ENCODE data around the gene TM2D3. TPM values are rescaled to one million over a fixed set of nuclear protein-coding genes. Genes with fewer than 3 reads are reported as not detected.

The TM2D3 gene
- total RNA-seq, 1 experiment from 2014 or later: 18.4 TPM

GRCh38 chr15:101651554-101652097, 555 bp downstream of the TM2D3 start:
- Histone ChIP-seq H2AFZ (ENCODE audit: low read length) (peak overlapping the region; percentile 97), H3K27me3 (ENCODE audit: low read length) (no peaks in the 10 kb centered on the region), H3K4me2 (ENCODE audit: low read length) (peak overlapping the region; percentile 98), H3K79me2 (ENCODE audit: low read length) (peaks cover 40% of the 10 kb centered on the region), H3K36me3 (ENCODE audit: low read depth, low read length) (peaks cover 6% of the 10 kb centered on the region; the same call in 1 of the 2 replicates), H3K9ac (ENCODE audit: low read length) (peak overlapping the region; percentile 87), H3K9me3 (ENCODE audit: low read length) (no peaks in the 10 kb centered on the region), H3K4me3 (ENCODE audit: low read length) (peak overlapping the region; percentile 97), H4K20me1 (ENCODE audit: low read length) (peaks cover 10% of the 10 kb centered on the region), H3F3A (ENCODE audit: low read length, unreplicated experiment) (no peaks in the 10 kb centered on the region), H3K9me2 (replicated peaks; ENCODE audit: low read length) (no peaks in the 10 kb centered on the region), H3K27ac (ENCODE audit: low read length) (peak overlapping the region; percentile 77), H3K4me1 (ENCODE audit: insufficient read depth, low read length) (peaks cover 24% of the 10 kb centered on the region)
- DNase-seq (peak; percentile 31), ATAC-seq (peak; percentile 55)
- intact Hi-C loops (cut with micrococcal nuclease): no loop called here
- ChIA-PET CTCF (interaction anchor here (0.6 kb wide), 1 partner anchor 146 kb away, joined by 3 read pairs; no protein-coding TSS in a partner anchor), POLR2A (ENCODE audit: unreplicated experiment) (no interaction called here)
- BruUV-seq (replicated peaks): no TSS peak
- TF ChIP-seq EZH2phosphoT487 (IDR thresholded peaks at IDR 0.05; ENCODE audit: borderline replicate concordance, low read length) (no peak), EZH2 (IDR thresholded peaks at IDR 0.05; ENCODE audit: low read length, unreplicated experiment) (no peak), CTCF (conservative IDR thresholded peaks at IDR 0.05; ENCODE audit: low read depth, low read length) (no peak)

DNA sequence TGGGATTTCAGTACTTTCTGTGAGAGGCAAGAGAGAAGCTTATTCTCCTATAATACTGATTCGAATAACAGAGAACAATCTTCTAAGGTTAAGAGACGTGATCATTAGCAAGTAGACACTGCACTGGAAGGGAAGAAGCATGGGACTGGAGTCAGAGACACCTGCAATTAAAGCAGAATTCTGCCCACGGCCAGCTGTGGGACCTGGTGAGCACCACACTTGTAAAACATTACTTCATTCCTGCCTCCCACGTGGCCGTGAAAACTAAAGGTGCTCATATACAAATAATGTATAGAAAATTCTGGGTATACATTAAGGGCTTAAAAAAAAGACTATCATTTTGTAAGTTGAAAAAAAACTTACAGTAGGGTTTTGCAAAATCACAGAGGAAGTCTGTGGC, 2.0 kb downstream of the TM2D3 start:
- ChIA-PET POLR2A (ENCODE audit: unreplicated experiment) (no interaction called here), CTCF (no interaction called here)
- intact Hi-C loops (cut with micrococcal nuclease): no loop called here
- DNase-seq (no peak), ATAC-seq (no peak)
- no peak overlapping the region for H2AFZ ChIP-seq (ENCODE audit: low read length)
- no peaks in the 10 kb centered on the region for H3K27me3 ChIP-seq (ENCODE audit: low read length)
- H3K4me3 ChIP-seq (ENCODE audit: low read length): peak overlapping the region; percentile 97
- no peak overlapping the region for H3K9ac ChIP-seq (ENCODE audit: low read length)
- no peaks in the 10 kb centered on the region for H3F3A ChIP-seq (ENCODE audit: low read length, unreplicated experiment)
- peaks cover 10% of the 10 kb centered on the region for H4K20me1 ChIP-seq (ENCODE audit: low read length)
- H3K9me3 ChIP-seq (ENCODE audit: low read length): no peaks in the 10 kb centered on the region
- H3K79me2 ChIP-seq (ENCODE audit: low read length): peaks cover 40% of the 10 kb centered on the region
- BruUV-seq (replicated peaks): no TSS peak
- peaks cover 24% of the 10 kb centered on the region for H3K4me1 ChIP-seq (ENCODE audit: insufficient read depth, low read length)
- no peak for TF ChIP-seq CTCF (conservative IDR thresholded peaks at IDR 0.05; ENCODE audit: low read depth, low read length)
- no peaks in the 10 kb centered on the region for H3K9me2 ChIP-seq (replicated peaks; ENCODE audit: low read length)
- peaks cover 16% of the 10 kb centered on the region; the same call in 1 of the 2 replicates for H3K36me3 ChIP-seq (ENCODE audit: low read depth, low read length)
- H3K4me2 ChIP-seq (ENCODE audit: low read length): peak overlapping the region; percentile 98
- H3K27ac ChIP-seq (ENCODE audit: low read length): no peak overlapping the region

DNA sequence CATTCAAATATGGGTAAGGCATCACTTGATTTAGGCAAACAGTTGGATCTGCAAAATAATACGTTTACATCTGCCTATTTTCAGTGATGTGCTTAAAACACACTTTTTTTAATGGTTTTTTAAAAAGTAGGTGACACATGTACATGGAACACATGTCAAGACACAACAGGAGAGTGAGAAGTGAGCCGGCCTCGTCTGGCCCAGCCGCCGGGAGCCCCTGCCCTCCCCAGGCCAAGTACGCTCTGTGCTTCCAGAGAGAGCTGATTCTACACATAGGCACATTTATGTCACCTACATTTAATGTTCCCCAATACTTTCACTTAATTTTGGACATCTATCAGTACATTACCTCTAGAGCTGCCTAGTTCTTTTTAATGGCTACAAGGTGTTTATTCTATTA, 3.8 kb downstream of the TM2D3 start:
- Histone ChIP-seq H3K79me2 (ENCODE audit: low read length) (peaks cover 40% of the 10 kb centered on the region), H2AFZ (ENCODE audit: low read length) (no peak overlapping the region), H3F3A (ENCODE audit: low read length, unreplicated experiment) (no peaks in the 10 kb centered on the region), H3K4me2 (ENCODE audit: low read length) (no peak overlapping the region), H3K36me3 (ENCODE audit: low read depth, low read length) (peaks cover 28% of the 10 kb centered on the region), H4K20me1 (ENCODE audit: low read length) (peaks cover 10% of the 10 kb centered on the region), H3K9me2 (replicated peaks; ENCODE audit: low read length) (no peaks in the 10 kb centered on the region), H3K9ac (ENCODE audit: low read length) (no peak overlapping the region), H3K4me3 (ENCODE audit: low read length) (no peak overlapping the region), H3K27ac (ENCODE audit: low read length) (no peak overlapping the region), H3K27me3 (ENCODE audit: low read length) (no peaks in the 10 kb centered on the region), H3K9me3 (ENCODE audit: low read length) (no peaks in the 10 kb centered on the region), H3K4me1 (ENCODE audit: insufficient read depth, low read length) (peaks cover 19% of the 10 kb centered on the region)
- POLR2A ChIA-PET (ENCODE audit: unreplicated experiment): no interaction called here
- DNase-seq: no peak
- TF ChIP-seq CTCF (conservative IDR thresholded peaks at IDR 0.05; ENCODE audit: low read depth, low read length): no peak
- TF ChIP-seq EZH2 (IDR thresholded peaks at IDR 0.05; ENCODE audit: low read length, unreplicated experiment): no peak
- TF ChIP-seq EZH2phosphoT487 (IDR thresholded peaks at IDR 0.05; ENCODE audit: borderline replicate concordance, low read length): no peak
- CTCF ChIA-PET: no interaction called here
- no peak for ATAC-seq
- no TSS peak for BruUV-seq (replicated peaks)
- intact Hi-C loops (cut with micrococcal nuclease): no loop called here
